HG03045 (cell line): ENCODE data around the gene CRABP2.

Experiments used
- ATAC-seq: cut with Tn5 transposase; IDR thresholded peaks from one replicate; pipeline ENCODE4 v1.9.1; 2021; ENCODE audit warnings: mild to moderate bottlenecking, moderate library complexity; ENCODE audit not compliant: unreplicated experiment

Gene CRABP2

DNA sequence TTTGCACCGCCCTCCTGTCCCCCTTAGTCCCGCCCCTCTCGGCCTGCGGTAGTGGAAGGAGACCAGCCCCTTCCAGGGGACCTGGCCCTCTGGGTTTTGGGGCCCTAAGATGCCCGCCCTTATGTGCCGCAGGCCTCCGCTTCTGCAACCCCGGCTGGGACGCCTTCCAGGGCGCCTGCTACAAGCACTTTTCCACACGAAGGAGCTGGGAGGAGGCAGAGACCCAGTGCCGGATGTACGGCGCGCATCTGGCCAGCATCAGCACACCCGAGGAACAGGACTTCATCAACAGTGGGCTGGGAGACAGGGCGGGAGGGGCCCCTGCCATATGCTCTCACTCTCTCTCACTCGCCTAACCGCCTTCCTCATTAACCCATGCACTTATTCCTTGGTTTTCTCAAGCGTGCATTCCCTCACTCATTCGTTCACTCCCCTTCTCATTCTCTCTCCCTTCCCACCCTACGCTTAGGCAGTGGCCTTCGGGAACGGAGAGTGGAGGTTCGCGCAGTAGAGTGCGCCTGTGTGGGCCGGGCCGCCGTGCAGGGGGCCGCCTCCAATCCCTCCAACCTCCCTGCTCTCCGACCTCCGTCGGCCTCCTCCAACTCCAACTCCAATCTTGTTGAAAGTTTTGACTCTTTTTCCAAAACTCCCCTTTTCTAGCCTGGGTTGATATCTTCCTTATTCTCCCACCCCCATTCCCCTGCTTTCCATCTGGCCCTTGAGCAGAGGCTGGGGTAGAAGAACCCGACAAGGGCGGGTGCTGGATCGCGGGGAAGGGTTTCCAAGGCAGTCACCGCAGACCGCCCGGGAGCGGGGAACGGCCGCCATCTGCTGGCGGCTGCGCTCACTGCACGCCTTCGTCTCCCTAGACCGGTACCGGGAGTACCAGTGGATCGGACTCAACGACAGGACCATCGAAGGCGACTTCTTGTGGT, 48.3 kb downstream of the CRABP2 start:
- ATAC-seq, result no peak

DNA sequence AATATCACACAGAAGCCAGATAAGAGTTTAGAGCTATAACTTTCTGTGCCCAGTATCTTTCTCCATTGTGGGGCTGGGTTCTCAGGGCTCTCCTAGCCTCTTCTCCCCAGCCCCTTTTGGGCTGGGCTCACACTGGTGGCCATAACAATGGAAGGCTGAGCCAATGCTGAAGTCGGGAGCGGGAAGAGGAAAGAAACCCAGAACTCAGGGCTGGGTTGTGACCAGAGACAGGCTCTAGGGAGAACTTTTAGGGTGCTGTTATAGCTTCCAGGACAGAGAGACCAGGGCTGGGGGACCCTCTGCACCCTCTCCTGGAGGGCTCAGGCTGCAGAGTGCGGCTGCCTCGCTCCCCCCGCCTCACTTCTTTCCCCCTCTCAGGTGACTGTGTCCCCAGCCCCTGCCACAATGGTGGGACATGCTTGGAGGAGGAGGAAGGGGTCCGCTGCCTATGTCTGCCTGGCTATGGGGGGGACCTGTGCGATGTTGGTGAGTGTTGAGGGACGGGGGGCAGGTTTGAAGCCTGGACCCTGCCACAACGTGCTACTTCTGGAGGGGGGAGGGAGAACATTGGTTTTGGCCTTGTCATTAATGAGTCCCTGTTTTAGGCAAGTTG, 49.4 kb downstream of the CRABP2 start:
- no peak for ATAC-seq

DNA sequence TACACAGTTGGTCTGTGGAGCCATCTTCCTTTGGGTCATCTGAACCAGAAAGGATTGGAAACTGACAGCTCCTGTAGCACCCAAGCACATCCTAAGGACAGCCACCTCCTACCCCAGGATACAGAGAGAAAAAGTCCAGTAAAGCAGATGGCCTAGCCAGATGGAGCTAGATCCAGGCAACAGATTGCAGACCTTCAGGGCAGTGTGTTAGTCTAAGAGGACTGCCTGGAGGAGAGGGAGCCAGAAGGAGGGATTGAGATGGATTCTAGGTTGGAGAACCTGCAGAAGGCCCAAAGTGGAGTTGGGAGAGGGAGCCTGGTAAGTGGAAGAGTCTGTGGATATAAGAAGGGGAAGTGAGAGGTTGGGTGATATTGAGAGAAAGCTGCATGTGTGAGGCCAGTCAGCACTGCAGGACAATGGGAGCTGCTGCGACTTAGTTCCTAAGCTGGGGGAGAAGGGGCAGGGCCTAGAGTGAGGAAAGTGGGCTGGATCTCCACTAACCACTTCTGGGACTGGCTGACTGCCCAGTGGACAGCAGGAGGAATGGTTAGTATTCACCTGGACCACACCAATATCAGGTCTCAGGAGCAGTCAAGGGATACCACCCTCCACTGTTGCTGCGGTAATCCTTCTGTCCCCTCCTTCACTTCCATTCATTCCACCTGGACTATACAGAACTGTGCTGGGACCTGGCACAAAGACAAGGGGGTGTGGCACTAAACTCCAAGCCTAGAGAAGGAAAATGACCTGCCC, 50.1 kb downstream of the CRABP2 start:
- ATAC-seq, result no peak

DNA sequence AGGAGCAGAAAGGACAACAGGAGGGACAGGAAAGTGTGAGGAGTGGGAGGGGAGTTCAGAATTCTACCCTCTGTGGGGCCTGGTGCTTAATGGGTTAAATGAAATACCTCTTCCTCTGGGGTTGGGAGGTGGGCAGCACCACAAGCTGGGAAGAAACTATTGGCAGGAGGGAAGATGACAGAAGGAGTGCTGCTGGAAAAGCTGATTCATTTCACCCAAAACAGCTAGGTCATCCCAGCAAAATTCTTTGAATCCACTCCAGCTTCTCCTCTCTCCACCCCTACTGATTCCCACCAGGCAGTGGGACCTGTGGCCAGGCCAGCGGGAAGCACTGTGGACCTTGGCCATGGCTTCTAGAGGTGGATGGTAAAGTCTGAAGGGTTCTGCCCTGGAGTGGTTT, 50.7 kb downstream of the CRABP2 start:
- no peak for ATAC-seq

DNA sequence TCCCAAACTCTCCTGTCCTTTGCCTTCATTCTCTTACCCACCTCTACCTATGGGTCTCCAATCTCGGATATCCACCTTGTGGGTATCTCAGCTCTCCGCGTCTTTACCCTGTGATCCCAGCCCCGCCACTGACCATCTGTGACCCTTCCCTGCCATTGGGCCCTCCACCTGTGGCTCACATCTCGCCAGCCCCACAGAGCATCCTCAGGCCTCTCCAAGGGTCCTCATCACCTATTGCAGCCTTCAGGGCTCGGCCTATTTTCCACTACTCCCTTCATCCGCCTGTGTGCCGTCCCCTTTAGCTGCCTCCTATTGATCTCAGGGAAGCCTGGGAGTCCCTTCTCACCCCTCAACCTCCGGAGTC, 52.4 kb downstream of the CRABP2 start:
- ATAC-seq, result no peak

DNA sequence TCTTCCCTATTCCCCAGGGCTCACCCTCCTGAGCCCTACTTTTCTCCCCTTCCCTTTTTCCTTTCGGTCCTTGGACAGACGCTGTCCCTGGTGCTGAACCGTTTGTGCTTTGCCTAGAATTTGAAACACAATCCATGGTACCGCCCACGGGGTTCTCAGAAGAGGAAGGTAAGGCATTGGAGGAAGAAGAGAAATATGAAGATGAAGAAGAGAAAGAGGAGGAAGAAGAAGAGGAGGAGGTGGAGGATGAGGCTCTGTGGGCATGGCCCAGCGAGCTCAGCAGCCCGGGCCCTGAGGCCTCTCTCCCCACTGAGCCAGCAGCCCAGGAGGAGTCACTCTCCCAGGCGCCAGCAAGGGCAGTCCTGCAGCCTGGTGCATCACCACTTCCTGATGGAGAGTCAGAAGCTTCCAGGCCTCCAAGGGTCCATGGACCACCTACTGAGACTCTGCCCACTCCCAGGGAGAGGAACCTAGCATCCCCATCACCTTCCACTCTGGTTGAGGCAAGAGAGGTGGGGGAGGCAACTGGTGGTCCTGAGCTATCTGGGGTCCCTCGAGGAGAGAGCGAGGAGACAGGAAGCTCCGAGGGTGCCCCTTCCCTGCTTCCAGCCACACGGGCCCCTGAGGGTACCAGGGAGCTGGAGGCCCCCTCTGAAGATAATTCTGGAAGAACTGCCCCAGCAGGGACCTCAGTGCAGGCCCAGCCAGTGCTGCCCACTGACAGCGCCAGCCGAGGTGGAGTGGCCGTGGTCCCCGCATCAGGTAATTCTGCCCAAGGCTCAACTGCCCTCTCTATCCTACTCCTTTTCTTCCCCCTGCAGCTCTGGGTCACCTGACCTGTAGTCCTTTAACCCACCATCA, 53.0 kb downstream of the CRABP2 start:
- no peak for ATAC-seq
